CD1c-positive myeloid dendritic cell (primary cell): ENCODE data around the gene TRIM47.

Experiments
- DNase-seq: peaks from one replicate; pipeline ENCODE4 v3.0.0-alpha.2; 2016; ENCODE audit errors: extremely low spot score

Gene TRIM47, protein sequence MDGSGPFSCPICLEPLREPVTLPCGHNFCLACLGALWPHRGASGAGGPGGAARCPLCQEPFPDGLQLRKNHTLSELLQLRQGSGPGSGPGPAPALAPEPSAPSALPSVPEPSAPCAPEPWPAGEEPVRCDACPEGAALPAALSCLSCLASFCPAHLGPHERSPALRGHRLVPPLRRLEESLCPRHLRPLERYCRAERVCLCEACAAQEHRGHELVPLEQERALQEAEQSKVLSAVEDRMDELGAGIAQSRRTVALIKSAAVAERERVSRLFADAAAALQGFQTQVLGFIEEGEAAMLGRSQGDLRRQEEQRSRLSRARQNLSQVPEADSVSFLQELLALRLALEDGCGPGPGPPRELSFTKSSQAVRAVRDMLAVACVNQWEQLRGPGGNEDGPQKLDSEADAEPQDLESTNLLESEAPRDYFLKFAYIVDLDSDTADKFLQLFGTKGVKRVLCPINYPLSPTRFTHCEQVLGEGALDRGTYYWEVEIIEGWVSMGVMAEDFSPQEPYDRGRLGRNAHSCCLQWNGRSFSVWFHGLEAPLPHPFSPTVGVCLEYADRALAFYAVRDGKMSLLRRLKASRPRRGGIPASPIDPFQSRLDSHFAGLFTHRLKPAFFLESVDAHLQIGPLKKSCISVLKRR

DNA sequence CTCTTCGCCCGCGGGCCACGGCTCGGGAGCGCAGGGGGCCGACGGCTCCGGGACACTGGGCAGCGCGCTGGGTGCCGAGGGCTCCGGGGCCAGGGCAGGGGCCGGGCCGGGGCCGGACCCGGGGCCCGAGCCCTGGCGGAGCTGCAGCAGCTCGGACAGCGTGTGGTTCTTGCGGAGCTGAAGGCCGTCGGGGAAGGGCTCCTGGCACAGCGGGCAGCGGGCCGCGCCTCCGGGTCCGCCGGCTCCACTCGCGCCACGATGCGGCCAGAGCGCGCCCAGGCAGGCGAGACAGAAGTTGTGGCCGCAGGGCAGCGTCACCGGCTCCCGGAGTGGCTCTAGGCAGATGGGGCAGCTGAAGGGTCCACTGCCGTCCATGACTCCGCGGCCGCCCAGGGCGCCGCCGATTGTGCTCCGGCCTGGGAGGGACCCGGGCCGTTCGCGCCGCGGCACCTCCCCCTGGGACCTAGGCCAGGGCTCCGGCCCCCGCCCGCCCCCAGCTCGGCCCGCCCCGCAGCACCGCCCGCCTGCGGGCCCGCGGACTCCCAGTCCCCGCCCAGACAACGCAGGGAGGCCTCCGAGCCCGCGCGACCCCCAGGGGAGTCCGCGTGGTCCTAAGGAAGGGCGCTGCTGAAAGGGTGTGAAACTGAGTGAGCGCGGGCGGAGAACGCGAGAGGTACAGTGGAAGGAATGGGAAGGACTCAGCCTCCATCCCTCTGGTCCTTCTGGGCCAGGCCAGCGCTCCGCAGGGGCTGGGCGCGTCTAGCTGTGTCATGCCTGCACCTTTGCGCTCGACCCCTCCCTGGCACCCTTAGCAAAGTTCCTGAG is at the start of gene TRIM47:
Gene TRIM47, minus strand, starts transcription at position 408 of the 825 bp plus-strand sequence. Its CDS starts 33 bp downstream, at position 375.
- peak; percentile 42 for DNase-seq

DNA sequence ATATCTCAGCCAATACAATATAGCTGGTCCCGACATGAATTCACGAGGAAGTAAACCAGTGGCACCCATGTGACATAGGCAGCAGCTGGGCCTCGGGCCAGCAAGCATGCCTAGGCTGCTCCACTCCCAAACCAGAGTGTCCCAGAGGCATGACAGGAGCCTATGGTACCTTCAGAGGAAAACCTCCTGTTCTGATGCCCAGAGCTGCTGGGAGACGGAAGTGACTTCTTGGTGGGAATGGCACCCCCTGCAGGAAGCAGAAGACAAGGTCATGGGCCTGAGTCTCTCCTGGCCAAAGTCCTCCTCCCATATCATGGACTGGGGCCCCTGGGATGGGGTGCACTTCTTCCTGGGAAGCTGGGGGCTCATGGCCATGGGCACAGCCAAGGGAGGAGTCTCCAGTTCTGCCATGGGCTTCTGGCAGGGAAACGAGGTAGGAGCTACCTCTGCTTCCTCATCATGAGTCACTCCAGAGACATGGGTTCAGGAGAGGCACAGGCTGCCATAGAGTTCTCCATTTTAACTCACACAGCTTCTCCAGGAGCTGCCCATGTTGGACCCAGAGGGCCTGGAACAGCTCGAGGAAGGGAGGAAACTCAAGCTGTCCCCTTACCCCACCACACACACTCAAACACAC is 49.0 kb upstream of the TRIM47 start:
- peak; percentile 33 for DNase-seq

DNA sequence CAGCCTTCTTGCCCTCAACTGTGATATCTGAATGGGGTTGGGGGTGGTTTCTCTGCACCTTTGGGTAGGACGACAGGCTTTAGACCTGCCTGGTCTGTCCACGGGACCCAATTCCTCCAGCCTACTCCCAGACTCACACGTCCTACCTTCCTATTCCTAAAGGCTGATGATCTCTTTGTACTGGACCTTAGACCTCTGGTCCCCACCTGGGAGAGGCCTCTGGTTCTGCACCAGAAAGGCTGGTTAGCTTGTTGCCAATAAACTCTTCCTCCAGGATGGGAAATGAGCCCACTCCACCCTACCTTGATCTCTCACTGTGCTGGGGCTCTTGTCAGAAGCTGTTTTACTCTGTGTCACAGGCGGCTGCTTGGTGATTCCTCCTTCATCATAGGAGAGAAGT is 48.1 kb upstream of the TRIM47 start:
- no peak for DNase-seq

DNA sequence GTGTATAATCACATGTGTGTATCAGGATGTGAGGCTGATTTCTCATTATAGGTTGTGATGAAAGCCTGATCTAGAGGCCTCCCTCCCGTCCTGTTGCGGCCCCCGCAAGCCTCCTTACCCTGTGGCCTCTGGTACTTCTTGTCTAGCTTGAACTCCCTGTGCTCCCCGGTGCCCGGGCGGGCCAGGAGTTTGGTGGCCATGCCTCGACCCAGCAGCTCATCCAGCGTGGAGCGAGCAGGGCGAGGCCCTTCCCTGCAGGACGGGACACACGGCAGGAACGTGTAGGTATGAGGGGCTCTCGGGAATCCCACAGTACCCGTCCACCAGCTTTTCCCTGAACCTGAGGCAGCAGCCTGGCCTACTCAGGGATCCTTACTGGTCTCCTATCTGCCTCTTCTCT is 47.5 kb upstream of the TRIM47 start:
- DNase-seq: no peak

DNA sequence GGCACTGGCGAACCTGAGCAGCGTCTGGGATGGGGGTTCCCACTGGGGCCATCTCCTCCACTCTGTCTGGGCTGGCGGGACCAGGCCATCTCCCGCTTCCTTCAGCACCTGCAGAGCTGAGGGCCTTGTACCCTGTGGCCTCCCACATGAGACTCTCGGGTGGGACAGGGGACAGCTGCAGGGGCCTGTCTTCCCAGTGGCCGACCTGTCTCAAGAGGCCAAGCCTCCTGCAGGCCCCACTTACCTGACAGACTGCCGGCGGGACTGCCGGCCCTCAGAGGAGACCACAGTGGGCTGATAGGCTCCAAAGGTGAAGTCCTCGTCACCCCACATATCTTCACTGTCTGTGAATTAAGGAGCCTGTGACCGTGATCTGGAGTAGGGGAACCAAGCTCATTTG is 46.7 kb upstream of the TRIM47 start:
- DNase-seq: no peak

DNA sequence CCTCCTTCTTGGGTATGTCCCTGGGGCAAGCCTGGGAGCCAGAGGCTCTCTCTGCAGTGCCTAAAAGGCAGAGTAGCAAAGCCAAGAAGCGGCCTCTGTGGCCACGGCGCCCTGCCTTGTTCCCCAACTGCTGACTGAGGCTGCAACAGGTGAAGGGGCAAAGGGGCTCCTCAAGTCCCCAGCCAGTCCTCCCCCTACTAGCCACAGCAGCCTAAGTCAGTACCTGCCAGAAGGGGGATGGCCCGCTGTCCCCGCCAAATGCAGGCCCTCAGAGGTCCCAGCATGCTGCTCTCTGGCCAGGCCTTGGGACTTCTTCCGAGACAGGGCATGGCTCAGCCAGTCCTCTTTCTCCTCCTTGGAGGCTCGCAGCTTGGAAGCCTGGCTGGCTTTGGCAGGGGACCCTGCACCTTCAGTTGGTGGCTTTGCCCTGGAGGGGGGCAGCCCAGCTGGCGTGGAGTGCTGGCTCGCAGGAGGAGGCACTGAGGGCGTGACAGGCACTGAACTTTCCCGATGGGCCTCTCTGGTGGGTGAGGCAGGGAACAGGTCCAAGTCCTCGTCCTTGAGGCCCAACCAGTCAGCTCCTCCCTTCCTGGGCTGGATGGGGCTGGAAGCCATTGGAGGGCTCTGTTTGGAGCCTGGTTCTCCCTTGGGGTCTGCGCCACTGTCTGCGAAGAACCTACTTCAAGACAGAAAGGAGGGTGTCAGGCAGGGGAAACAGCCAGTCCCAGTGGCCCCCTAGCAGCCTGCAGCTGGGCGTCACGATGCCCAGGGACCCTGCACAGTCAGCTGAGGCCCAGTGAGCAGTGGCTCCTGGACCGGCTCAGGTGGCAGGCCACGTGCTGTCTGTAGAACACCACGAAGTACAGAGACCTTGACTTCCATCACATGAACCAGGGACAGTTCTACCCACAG is 44.8 kb upstream of the TRIM47 start:
- no peak for DNase-seq

DNA sequence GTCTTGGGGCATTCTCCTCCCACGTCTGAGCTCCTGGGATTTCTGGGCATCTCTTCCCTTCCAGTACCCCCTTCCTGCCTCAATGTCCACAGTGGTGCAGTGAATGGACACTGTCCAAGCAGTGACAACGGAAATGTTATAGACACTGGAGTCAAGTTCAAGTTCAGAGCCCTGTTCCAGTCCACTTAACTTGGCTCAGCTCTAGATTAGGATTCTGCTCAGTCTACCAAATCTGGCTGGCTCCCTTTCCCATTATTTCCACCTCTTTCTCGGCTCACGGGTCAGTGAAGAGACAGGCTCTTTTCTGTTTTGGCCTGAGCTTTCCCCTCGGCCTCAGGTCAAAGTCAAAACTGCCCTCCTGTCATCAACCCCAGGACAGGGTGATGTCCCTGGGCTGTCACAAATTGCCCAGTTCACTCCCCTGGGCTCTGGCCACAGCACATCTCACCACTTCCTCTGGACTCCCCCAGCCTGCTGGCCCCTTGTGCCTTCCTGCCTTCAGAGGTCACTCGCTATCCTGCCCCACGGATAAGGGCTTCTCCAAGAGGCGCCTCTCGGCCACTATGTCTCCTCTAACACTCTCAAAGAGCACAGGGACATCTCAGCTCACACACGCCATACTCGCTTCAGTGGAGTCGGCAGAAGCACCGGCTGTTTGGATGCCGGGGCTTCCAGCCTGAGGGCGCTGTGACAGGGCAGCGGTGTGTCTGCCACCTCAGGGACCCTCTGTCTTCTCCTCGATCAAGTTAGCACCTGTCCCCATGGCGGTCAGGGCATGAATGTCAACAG is 44.0 kb upstream of the TRIM47 start:
- DNase-seq: no peak

DNA sequence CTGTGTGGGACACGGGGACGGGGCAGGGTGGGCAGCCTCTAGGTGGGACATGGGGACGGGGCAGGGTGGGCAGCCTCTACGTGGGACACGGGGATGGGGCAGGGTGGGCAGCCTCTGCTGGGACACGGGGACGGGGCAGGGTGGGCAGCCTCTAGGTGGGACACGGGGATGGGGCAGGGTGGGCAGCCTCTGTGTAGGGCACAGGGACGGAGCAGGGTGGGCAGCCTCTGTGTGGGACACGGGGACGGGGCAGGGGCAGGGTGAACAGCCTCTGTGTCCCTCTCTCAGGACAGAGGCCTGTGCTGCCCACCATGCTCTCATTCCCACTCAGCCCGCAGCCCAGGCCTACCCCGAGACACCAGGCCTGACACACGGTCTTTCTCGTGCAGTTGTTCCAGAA is 43.2 kb upstream of the TRIM47 start:
- no peak for DNase-seq

DNA sequence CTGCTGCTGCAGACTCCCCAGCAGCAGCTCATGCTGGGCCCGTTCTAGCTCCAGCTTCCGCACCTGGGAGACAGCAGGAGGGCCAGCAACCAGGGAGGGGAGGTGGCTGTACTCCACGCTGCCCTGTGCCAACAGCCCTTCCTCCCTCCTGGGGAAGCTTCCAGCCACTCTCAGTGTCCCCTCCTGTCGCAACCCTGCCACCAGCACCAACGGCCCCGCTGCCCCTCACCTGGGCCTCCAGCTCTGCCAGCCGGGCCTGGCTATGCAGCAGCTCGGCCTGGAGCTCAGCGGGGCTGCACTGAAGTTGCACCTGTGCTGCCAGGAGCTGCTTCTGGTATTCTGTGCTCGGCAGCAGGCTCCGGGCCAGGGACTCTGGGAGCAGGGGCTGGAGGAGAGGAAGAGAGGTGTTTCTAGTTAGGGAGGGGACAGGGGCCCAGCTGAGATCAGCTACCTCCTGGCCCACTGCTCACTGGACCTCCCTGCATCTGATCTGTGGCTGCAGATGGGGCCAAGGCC is 41.7 kb upstream of the TRIM47 start:
- DNase-seq: no peak

DNA sequence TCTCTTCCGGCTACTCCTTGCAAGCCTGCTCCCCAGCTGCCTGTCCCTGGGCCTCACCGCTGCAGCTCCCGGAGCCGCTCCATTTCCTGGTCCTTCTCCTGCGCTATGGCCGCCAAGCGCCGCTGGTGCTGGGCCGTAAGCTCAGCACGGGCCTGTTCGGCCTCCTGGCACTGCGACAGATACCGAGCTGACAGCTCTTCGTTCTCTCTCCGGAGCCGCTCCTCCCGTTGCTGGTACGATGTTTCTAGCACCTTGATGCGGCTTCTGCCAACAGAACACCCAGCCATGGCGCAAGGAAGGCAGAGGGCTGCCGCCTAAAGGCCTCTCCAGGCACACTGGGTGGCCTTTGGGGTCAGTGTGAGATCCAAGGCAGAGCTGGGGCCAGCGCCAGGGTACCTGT is 41.2 kb upstream of the TRIM47 start:
- DNase-seq: no peak

DNA sequence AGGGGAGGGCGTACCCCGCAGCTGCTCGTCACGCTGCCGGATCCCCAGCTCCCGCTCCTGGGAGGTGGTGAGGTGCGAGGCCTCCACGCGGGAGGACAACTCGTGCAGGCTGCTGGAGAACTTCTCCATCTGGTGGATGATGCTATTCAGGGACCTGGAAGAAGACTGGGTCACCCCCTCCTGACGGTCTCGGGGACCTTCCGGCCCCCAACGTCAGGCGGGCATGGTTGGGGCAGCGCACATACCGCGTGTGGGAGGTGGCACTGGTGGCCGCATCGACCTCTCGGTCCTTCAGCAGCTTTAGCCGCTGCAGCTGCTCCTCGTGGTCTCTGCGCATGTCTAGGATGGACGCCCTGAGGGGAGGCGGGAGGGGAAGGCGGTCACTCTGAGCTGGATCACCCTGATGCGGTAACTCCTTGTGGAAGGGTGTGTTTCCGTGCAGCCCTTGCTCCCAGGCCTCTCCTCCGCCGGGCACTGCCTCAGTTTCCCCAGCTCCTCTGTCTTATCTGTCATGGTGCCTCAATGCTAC is 39.6 kb upstream of the TRIM47 start:
- DNase-seq: no peak

DNA sequence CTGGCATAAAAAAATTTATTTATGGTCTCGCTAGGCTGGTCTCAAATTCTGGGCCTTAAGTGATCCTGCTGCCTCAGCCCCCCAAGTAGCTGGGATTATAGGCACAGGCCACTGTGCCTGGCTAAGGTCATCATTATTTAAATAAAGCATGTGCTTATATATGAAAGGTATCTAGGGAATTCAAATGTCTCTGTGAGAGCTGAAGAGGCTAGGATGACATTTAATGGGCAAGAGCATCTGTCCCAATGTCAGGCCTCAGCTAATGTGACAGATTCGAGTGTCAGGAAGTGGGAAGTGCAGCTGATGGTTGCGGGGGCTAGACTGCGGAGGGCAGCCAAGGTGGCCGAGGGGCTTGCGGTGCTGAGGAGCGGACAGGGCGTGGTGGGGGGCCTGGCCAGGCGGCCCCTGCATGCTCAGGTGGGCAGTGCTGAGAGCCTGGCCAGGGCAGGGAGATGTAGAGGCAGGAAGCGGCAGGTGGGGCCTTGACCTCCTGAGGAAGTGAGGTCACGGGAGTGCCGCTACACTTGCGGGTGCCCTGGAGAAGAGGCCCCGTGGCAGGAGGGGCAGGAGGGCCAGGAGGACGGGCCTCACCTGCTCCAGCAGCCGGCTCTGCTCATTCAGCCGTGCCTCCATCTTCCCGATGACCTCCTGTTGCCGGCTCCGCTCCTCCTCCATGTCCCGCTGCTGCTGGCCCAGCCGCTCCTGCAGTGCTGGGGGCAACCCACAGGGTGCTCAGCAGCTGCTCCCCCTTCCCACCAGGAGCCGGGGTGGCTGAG is 38.9 kb upstream of the TRIM47 start:
- no peak for DNase-seq

DNA sequence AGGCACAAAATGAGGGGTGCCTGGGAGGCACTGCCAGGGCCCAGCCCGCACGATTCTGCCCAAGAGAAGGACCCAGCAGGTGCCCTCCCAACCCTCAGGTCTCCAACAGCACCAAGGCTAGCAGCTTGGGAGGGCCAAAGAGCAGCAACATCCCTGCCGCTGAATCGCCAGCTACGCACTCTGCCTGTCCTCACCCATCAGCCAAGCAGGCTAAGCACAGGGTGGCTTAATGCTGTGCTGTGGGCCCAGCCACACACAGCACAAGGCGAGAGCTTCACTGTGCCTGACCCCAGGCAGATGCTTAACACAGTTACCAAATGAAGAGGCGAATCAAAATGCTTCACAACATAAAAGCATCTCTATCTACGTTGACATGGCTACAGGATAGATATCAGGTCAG is 36.9 kb upstream of the TRIM47 start:
- DNase-seq: no peak

DNA sequence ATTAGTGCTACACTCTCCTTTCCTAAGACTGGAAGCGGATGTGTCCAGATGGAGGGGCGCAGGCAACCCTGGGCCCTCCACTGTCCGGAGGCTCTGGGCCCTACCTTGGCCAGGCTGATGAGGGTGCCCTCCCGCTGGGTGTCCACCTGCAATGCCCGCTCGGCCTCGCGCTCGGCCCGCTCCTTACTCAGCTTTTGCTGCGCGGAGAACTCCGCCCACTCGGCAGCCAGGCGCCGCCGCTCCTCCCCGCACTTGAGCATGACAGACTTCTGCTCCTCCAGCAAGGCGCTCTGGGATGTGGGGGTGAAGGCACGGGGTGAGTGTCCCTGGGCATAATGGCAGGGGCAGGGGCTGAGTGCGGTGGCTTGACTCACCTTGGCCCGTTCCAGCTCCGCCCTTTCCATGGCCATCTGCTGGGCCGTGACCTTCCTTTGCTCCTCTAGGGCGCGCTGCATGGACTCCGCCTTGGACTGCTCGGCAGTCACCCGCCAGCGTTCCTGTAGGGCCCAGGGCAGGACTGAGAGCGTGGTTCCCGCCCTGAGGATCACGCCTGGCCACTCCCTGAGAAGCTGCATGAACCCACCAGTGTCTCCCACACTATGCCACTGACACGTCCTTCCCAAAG is 36.4 kb upstream of the TRIM47 start:
- no peak for DNase-seq

DNA sequence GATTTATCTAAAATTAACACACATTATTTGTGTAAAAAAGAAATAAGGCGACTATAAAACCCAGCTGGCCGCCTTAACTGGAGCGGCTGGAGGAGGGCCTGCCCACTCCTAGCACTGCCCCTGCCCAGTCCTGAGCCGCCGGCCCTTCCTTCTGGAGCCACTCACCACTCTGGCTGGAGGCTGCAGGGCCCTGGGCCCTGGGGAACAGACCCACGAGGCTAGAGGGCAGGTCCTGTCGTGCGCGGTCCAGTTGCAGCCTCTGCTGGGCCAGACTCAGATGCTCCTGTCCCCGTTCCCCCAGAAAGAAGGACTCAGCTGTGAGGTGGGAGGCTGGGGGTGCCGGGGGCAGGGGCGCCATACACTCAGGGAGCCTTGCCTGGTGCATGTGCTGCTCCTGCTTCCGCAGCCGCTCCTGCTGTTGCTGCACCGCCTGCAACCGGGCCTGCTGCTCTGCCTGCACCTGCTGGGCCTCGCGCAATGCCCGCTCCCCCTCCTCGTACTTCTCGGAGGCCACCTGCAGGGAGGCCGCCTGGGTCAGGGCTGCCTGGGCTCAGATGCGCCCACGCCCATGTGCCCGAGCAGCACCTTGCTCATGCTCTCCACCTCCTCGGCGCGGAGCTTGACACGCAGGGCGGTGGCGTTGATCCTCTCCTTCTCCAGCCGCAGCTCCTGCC is 35.3 kb upstream of the TRIM47 start:
- no peak for DNase-seq

DNA sequence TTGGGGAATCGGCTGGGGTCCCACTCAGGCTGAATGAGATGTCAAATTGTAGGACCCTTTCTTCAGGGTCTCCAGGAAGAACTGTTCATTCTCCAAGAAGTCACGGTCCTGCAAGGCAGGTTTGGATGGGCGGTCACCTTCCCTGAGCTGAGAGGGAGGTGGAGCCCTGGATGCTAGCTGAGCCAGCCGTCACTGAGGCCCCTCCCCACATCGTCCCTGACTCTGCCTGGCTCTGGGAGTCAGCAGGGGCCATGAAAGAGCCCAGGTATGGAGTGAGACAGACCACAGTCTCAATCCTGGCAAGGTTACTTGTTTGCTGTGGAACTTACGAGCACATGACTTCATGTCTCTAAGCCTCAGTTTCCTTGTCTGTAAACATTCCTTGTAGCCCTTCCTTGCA is 32.3 kb upstream of the TRIM47 start:
- no peak for DNase-seq

DNA sequence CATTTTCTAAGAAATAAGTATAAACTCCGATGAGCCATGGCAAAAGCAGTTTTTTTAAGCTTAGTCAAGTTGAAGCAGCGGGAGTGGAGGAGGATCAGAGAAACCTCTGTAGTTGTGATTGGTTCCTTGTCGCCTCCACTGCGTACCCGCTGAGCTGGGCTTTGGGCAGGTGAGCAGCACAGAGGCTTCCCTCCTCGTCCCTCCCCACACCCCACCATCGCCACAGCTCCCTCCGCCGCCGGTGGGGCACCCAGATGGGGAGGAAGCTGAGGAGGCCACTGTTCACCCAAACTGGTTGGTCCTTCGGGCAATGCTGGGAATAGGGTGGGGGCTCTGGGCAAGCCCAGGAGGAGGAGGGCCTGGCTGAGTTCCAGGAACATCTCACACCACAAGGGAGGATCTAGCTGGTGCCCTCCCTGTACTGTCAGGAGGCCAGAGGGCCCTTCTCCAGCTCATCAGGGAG is 31.5 kb upstream of the TRIM47 start:
- DNase-seq: no peak
